Hepatocyte (in vitro differentiated cells): ENCODE measurements around the gene HNRNPH3. TPM values are rescaled to one million over a fixed set of nuclear protein-coding genes. Genes with fewer than 3 reads are reported as not detected.

ENCODE experiments used
- DNase-seq: peaks from one replicate; pipeline ENCODE4 v3.0.0-alpha.2; 2016; ENCODE audit warnings: low spot score
- H2AFZ ChIP-seq: fragments of 200-600 bp; sonication (generic); 2 replicates; pipeline ENCODE4 v1.6.0; 2016; ENCODE audit warnings: antibody characterized with exemption, mild to moderate bottlenecking
- H3K27ac ChIP-seq: fragments of 200-600 bp; sonication (generic); 2 replicates; pipeline ENCODE4 v1.5.1; 2016; ENCODE audit warnings: mild to moderate bottlenecking
- H3K27me3 ChIP-seq: fragments of 200-600 bp; sonication (generic); 2 replicates; pipeline ENCODE4 v1.6.1; 2016
- H3K36me3 ChIP-seq: fragments of 200-600 bp; sonication (generic); replicated peaks from 2 replicates; pipeline ENCODE4 v1.5.1; 2016; ENCODE audit warnings: low read depth; ENCODE audit not compliant: insufficient read depth
- H3K4me1 ChIP-seq: fragments of 200-600 bp; sonication (generic); 2 replicates; pipeline ENCODE4 v1.5.1; 2016; ENCODE audit warnings: mild to moderate bottlenecking, moderate library complexity; ENCODE audit not compliant: insufficient read depth
- H3K4me2 ChIP-seq: fragments of 200-600 bp; sonication (generic); 2 replicates; pipeline ENCODE4 v1.6.0; 2016
- H3K4me3 ChIP-seq: fragments of 200-600 bp; sonication (generic); 2 replicates; pipeline ENCODE4 v1.5.1; 2016; ENCODE audit warnings: mild to moderate bottlenecking
- H3K79me2 ChIP-seq: fragments of 200-600 bp; sonication (generic); 2 replicates; pipeline ENCODE4 v1.6.0; 2017; ENCODE audit warnings: mild to moderate bottlenecking
- H3K9me2 ChIP-seq: fragments of 200-600 bp; sonication (generic); replicated peaks from 2 replicates; pipeline ENCODE4 v1.6.0; 2017; ENCODE audit warnings: mild to moderate bottlenecking; ENCODE audit not compliant: insufficient read depth
- H3K9me3 ChIP-seq: fragments of 200-600 bp; sonication (generic); 2 replicates; pipeline ENCODE4 v1.5.1; 2016; ENCODE audit warnings: low read depth, mild to moderate bottlenecking
- H4K20me1 ChIP-seq: fragments of 200-600 bp; sonication (generic); 2 replicates; pipeline ENCODE4 v1.6.0; 2016; ENCODE audit warnings: mild to moderate bottlenecking; ENCODE audit not compliant: insufficient read depth, poor library complexity, severe bottlenecking
- CTCF ChIP-seq: fragments of 200-600 bp; sonication (generic); IDR thresholded peaks from 2 replicates; pipeline ENCODE4 v1.5.1; 2016; ENCODE audit warnings: antibody characterized with exemption, mild to moderate bottlenecking; ENCODE audit not compliant: poor library complexity
- EZH2 ChIP-seq: fragments of 200-600 bp; sonication (generic); IDR thresholded peaks from 2 replicates; pipeline ENCODE4 v1.6.1; 2016; ENCODE audit warnings: antibody characterized with exemption, mild to moderate bottlenecking, borderline replicate concordance
- EZH2phosphoT487 ChIP-seq: fragments of 200-600 bp; sonication (generic); IDR thresholded peaks from one replicate; pipeline ENCODE4 v1.6.1; 2018; ENCODE audit warnings: antibody characterized with exemption, mild to moderate bottlenecking, low read depth, moderate library complexity; ENCODE audit not compliant: unreplicated experiment, severe bottlenecking
- WGBS: methylation state at CpG from one replicate; pipeline ENCODE4 v1.1.6; 2016; ENCODE audit warnings: low lambda C conversion rate; ENCODE audit errors: missing lambda C conversion rate; 5-methylcytosine and 5-hydroxymethylcytosine counted together
- polyA plus RNA-seq: library from polyadenylated mRNA; unstranded; fragments of >200 nt; fragmentation: Nextera tagmentation; extraction: Ambion mirVana; gene quantifications from 2 replicates; pipeline ENCODE4 v1.2.1, GENCODE V29; 2016
- total RNA-seq: library from RNA; depleted of rRNA; stranded (reverse); fragments of >200 nt; gene quantifications from 2 replicates; pipeline ENCODE4 v1.2.3, GENCODE V29; 2014

The HNRNPH3 gene
- total and polyA plus RNA-seq, 2 experiments from 2014 or later: 26.8 to 135 TPM

GRCh38 chr10:68301790-68302502 is 29.9 kb upstream of the HNRNPH3 start:
- Histone ChIP-seq H4K20me1 (no peaks in the 10 kb centered on the region), H3K4me3 (no peak overlapping the region), H3K4me2 (no peak overlapping the region), H3K9me3 (no peaks in the 10 kb centered on the region), H3K36me3 (no peaks in the 10 kb centered on the region), H3K27ac (no peak overlapping the region), H3K27me3 (no peaks in the 10 kb centered on the region), H3K79me2 (peaks cover 35% of the 10 kb centered on the region), H3K4me1 (peaks cover 5% of the 10 kb centered on the region), H3K9me2 (no peaks in the 10 kb centered on the region), H2AFZ (no peak overlapping the region)
- DNase-seq: peak; percentile 61
- TF ChIP-seq CTCF (peak; percentile 65), EZH2 (no peak)
- WGBS: 53% methylated on average over 6 of the region's 6 CpGs

- TF ChIP-seq CTCF (no peak), EZH2phosphoT487 (no peak), EZH2 (no peak)
- H4K20me1 ChIP-seq: no peaks in the 10 kb centered on the region
- no peaks in the 10 kb centered on the region for H3K4me1 ChIP-seq
- H3K27me3 ChIP-seq: no peaks in the 10 kb centered on the region
- no peaks in the 10 kb centered on the region for H3K9me2 ChIP-seq
- peaks cover 35% of the 10 kb centered on the region for H3K79me2 ChIP-seq
- no peak overlapping the region for H3K4me3 ChIP-seq
- H3K36me3 ChIP-seq: no peaks in the 10 kb centered on the region
- H3K4me2 ChIP-seq: no peak overlapping the region
- H2AFZ ChIP-seq: no peak overlapping the region
- H3K9me3 ChIP-seq: no peaks in the 10 kb centered on the region
- H3K27ac ChIP-seq: no peak overlapping the region
- DNase-seq: no peak
- 62% methylated on average over 2 of the region's 2 CpGs for WGBS
Measured at GRCh38 chr10:68302503-68302823, 29.4 kb upstream of the HNRNPH3 start.

- Histone ChIP-seq H4K20me1 (no peaks in the 10 kb centered on the region), H3K27ac (no peak overlapping the region), H3K79me2 (peaks cover 32% of the 10 kb centered on the region), H3K9me2 (no peaks in the 10 kb centered on the region), H3K4me1 (no peaks in the 10 kb centered on the region), H3K27me3 (no peaks in the 10 kb centered on the region), H2AFZ (no peak overlapping the region), H3K36me3 (no peaks in the 10 kb centered on the region), H3K4me2 (no peak overlapping the region), H3K9me3 (no peaks in the 10 kb centered on the region), H3K4me3 (no peak overlapping the region)
- 87% methylated on average over 5 of the region's 5 CpGs for WGBS
- no peak for DNase-seq
- TF ChIP-seq EZH2phosphoT487: no peak
Measured at GRCh38 chr10:68302871-68303270, 29.0 kb upstream of the HNRNPH3 start.

- H3K79me2 ChIP-seq: peaks cover 23% of the 10 kb centered on the region
- no peaks in the 10 kb centered on the region for H4K20me1 ChIP-seq
- no peaks in the 10 kb centered on the region for H3K4me1 ChIP-seq
- H3K9me3 ChIP-seq: no peaks in the 10 kb centered on the region
- H3K4me2 ChIP-seq: peak overlapping the region; percentile 61
- H3K4me3 ChIP-seq: no peak overlapping the region
- H3K27ac ChIP-seq: no peak overlapping the region
- no peaks in the 10 kb centered on the region for H3K9me2 ChIP-seq
- 77% methylated on average over 7 of the region's 7 CpGs for WGBS
- no peaks in the 10 kb centered on the region for H3K36me3 ChIP-seq
- H3K27me3 ChIP-seq: no peaks in the 10 kb centered on the region
- no peak overlapping the region for H2AFZ ChIP-seq
- DNase-seq: no peak
- TF ChIP-seq CTCF (no peak), EZH2 (no peak), EZH2phosphoT487 (no peak)
Measured at GRCh38 chr10:68303849-68304412, 27.9 kb upstream of the HNRNPH3 start.
